ENCODE data around the gene KCTD17.

KCTD17 gene

GRCh38 chr22:37030560-37031281 lies 20.8 kb upstream of the KCTD17 start:
- Histone ChIP-seq H3K4me3 (ENCODE audit: control insufficient read depth in 1 of 7, extremely low read depth in 1 of 7, insufficient read depth in 4 of 7, low read depth in 2 of 7, low read length in 6 of 7) (no peak overlapping the region), H3K27ac (ENCODE audit: insufficient read depth in 1 of 2, low read depth in 1 of 2, low read length in 2 of 2, poor library complexity in 1 of 2, severe bottlenecking in 2 of 2) (no peak overlapping the region), H3K36me3 (ENCODE audit: control insufficient read depth in 4 of 4, insufficient read depth in 4 of 4, low read length in 3 of 4) (peaks cover 0 to 43% (median 22%) of the 10 kb centered on the region in 4 experiments), H3K4me1 (ENCODE audit: control extremely low read depth in 1 of 4, control insufficient read depth in 4 of 4, insufficient read depth in 4 of 4, low read length in 3 of 4) (no peaks in the 10 kb centered on the region), H3K27me3 (replicated peaks in 2 of 5; ENCODE audit: control insufficient read depth in 4 of 5, insufficient read depth in 5 of 5, low read length in 4 of 5) (no peaks in the 10 kb centered on the region), H3K9me3 (ENCODE audit: control extremely low read depth in 1 of 5, control insufficient read depth in 4 of 5, insufficient read depth in 2 of 5, low read depth in 1 of 5, low read length in 4 of 5) (no peaks in the 10 kb centered on the region)
- no peak for DNase-seq
- ChIA-PET POLR2A (no interaction called here), CTCF (interaction anchor here (1.2 to 6.2 kb wide), 4 partner anchors 11 to 20 kb away, joined by 3 to 39 read pairs (median 14); partner anchors contain the start of genes MPST and TST)
- 89% methylated on average over 14 of the region's 14 CpGs for WGBS (ENCODE audit: insufficient coverage)

GRCh38 chr22:37032134-37032534 lies 19.4 kb upstream of the KCTD17 start:
- 100% methylated on average over 1 of the region's 2 CpGs for WGBS (ENCODE audit: insufficient coverage)
- H3K27ac ChIP-seq (ENCODE audit: insufficient read depth in 1 of 2, low read depth in 1 of 2, low read length in 2 of 2, poor library complexity in 1 of 2, severe bottlenecking in 2 of 2) = no peak overlapping the region
- H3K36me3 ChIP-seq (ENCODE audit: control insufficient read depth in 4 of 4, insufficient read depth in 4 of 4, low read length in 3 of 4) = peaks cover 0 to 31% (median 16%) of the 10 kb centered on the region in 4 experiments
- ChIA-PET CTCF (interaction anchor here (1.1 to 6.2 kb wide), 4 partner anchors 12 to 248 kb away, joined by 3 to 39 read pairs (median 9); partner anchors contain the start of genes MPST and TST), POLR2A (no interaction called here)
- no peaks in the 10 kb centered on the region for H3K27me3 ChIP-seq (replicated peaks in 2 of 5; ENCODE audit: control insufficient read depth in 4 of 5, insufficient read depth in 5 of 5, low read length in 4 of 5)
- no peak overlapping the region for H3K4me3 ChIP-seq (ENCODE audit: control insufficient read depth in 1 of 7, extremely low read depth in 1 of 7, insufficient read depth in 4 of 7, low read depth in 2 of 7, low read length in 6 of 7)
- H3K9me3 ChIP-seq (ENCODE audit: control extremely low read depth in 1 of 5, control insufficient read depth in 4 of 5, insufficient read depth in 2 of 5, low read depth in 1 of 5, low read length in 4 of 5) = no peaks in the 10 kb centered on the region
- no peaks in the 10 kb centered on the region for H3K4me1 ChIP-seq (ENCODE audit: control extremely low read depth in 1 of 4, control insufficient read depth in 4 of 4, insufficient read depth in 4 of 4, low read length in 3 of 4)
- DNase-seq = no peak

- ChIA-PET POLR2A (no interaction called here), CTCF (interaction anchor here (1.1 to 6.2 kb wide), 4 partner anchors 11 to 249 kb away, joined by 3 to 39 read pairs (median 9); partner anchors contain the start of genes MPST and TST)
- Histone ChIP-seq H3K36me3 (ENCODE audit: control insufficient read depth in 4 of 4, insufficient read depth in 4 of 4, low read length in 3 of 4) (peaks cover 0 to 24% (median 12%) of the 10 kb centered on the region in 4 experiments), H3K27ac (ENCODE audit: insufficient read depth in 1 of 2, low read depth in 1 of 2, low read length in 2 of 2, poor library complexity in 1 of 2, severe bottlenecking in 2 of 2) (no peak overlapping the region), H3K9me3 (ENCODE audit: control extremely low read depth in 1 of 5, control insufficient read depth in 4 of 5, insufficient read depth in 2 of 5, low read depth in 1 of 5, low read length in 4 of 5) (no peaks in the 10 kb centered on the region), H3K4me1 (ENCODE audit: control extremely low read depth in 1 of 4, control insufficient read depth in 4 of 4, insufficient read depth in 4 of 4, low read length in 3 of 4) (no peaks in the 10 kb centered on the region), H3K4me3 (ENCODE audit: control insufficient read depth in 1 of 7, extremely low read depth in 1 of 7, insufficient read depth in 4 of 7, low read depth in 2 of 7, low read length in 6 of 7) (no peak overlapping the region), H3K27me3 (replicated peaks in 2 of 5; ENCODE audit: control insufficient read depth in 4 of 5, insufficient read depth in 5 of 5, low read length in 4 of 5) (peaks cover 0 to 3% (median 0%) of the 10 kb centered on the region in 5 experiments)
- WGBS (ENCODE audit: insufficient coverage) = 91% methylated on average over 16 of the region's 18 CpGs
- DNase-seq = no peak
Observed at GRCh38 chr22:37032535-37033460, 18.7 kb upstream of the KCTD17 start.

GRCh38 chr22:37033605-37034430 lies 17.7 kb upstream of the KCTD17 start:
- POLR2A ChIA-PET = no interaction called here
- no peaks in the 10 kb centered on the region for H3K9me3 ChIP-seq (ENCODE audit: control extremely low read depth in 1 of 5, control insufficient read depth in 4 of 5, insufficient read depth in 2 of 5, low read depth in 1 of 5, low read length in 4 of 5)
- no peak for DNase-seq
- H3K4me3 ChIP-seq (ENCODE audit: control insufficient read depth in 1 of 7, extremely low read depth in 1 of 7, insufficient read depth in 4 of 7, low read depth in 2 of 7, low read length in 6 of 7) = no peak overlapping the region
- peaks cover 0 to 3% (median 0%) of the 10 kb centered on the region in 5 experiments for H3K27me3 ChIP-seq (replicated peaks in 2 of 5; ENCODE audit: control insufficient read depth in 4 of 5, insufficient read depth in 5 of 5, low read length in 4 of 5)
- peaks cover 0 to 18% (median 9%) of the 10 kb centered on the region in 4 experiments for H3K36me3 ChIP-seq (ENCODE audit: control insufficient read depth in 4 of 4, insufficient read depth in 4 of 4, low read length in 3 of 4)
- CTCF ChIA-PET = interaction anchor here (2.0 to 6.2 kb wide), 2 partner anchors 10 to 14 kb away, joined by 15 to 39 read pairs; partner anchors contain the start of genes MPST and TST
- 97% methylated on average over 20 of the region's 23 CpGs for WGBS (ENCODE audit: insufficient coverage)
- no peaks in the 10 kb centered on the region for H3K4me1 ChIP-seq (ENCODE audit: control extremely low read depth in 1 of 4, control insufficient read depth in 4 of 4, insufficient read depth in 4 of 4, low read length in 3 of 4)
- H3K27ac ChIP-seq (ENCODE audit: insufficient read depth in 1 of 2, low read depth in 1 of 2, low read length in 2 of 2, poor library complexity in 1 of 2, severe bottlenecking in 2 of 2) = no peak overlapping the region

- Histone ChIP-seq H3K27me3 (replicated peaks in 2 of 5; ENCODE audit: control insufficient read depth in 4 of 5, insufficient read depth in 5 of 5, low read length in 4 of 5) (peaks cover 0 to 3% (median 0%) of the 10 kb centered on the region in 5 experiments), H3K4me3 (ENCODE audit: control insufficient read depth in 1 of 7, extremely low read depth in 1 of 7, insufficient read depth in 4 of 7, low read depth in 2 of 7, low read length in 6 of 7) (no peak overlapping the region), H3K4me1 (ENCODE audit: control extremely low read depth in 1 of 4, control insufficient read depth in 4 of 4, insufficient read depth in 4 of 4, low read length in 3 of 4) (no peaks in the 10 kb centered on the region), H3K9me3 (ENCODE audit: control extremely low read depth in 1 of 5, control insufficient read depth in 4 of 5, insufficient read depth in 2 of 5, low read depth in 1 of 5, low read length in 4 of 5) (no peaks in the 10 kb centered on the region), H3K36me3 (ENCODE audit: control insufficient read depth in 4 of 4, insufficient read depth in 4 of 4, low read length in 3 of 4) (no peaks in the 10 kb centered on the region), H3K27ac (ENCODE audit: insufficient read depth in 1 of 2, low read depth in 1 of 2, low read length in 2 of 2, poor library complexity in 1 of 2, severe bottlenecking in 2 of 2) (no peak overlapping the region)
- no peak for DNase-seq
- CTCF ChIA-PET = interaction anchor here (0.8 to 1.4 kb wide), 3 partner anchors 8 to 255 kb away, joined by 3 to 4 read pairs (median 3); no protein-coding TSS in a partner anchor
- POLR2A ChIA-PET = interaction anchor here (0.6 kb wide), 1 partner anchor 21 kb away, joined by 8 read pairs; no protein-coding TSS in a partner anchor
- 94% methylated on average over 11 of the region's 11 CpGs for WGBS (ENCODE audit: insufficient coverage)
Observed at GRCh38 chr22:37036655-37037377, 14.7 kb upstream of the KCTD17 start.

GRCh38 chr22:37037669-37038068 lies 13.9 kb upstream of the KCTD17 start:
- CTCF ChIA-PET = interaction anchor here (1.8 kb wide), 1 partner anchor 8 kb away, joined by 6 read pairs; no protein-coding TSS in a partner anchor
- Histone ChIP-seq H3K27me3 (replicated peaks in 2 of 5; ENCODE audit: control insufficient read depth in 4 of 5, insufficient read depth in 5 of 5, low read length in 4 of 5) (peaks cover 0 to 3% (median 0%) of the 10 kb centered on the region in 5 experiments), H3K36me3 (ENCODE audit: control insufficient read depth in 4 of 4, insufficient read depth in 4 of 4, low read length in 3 of 4) (no peaks in the 10 kb centered on the region), H3K4me1 (ENCODE audit: control extremely low read depth in 1 of 4, control insufficient read depth in 4 of 4, insufficient read depth in 4 of 4, low read length in 3 of 4) (no peaks in the 10 kb centered on the region), H3K9me3 (ENCODE audit: control extremely low read depth in 1 of 5, control insufficient read depth in 4 of 5, insufficient read depth in 2 of 5, low read depth in 1 of 5, low read length in 4 of 5) (no peaks in the 10 kb centered on the region), H3K27ac (ENCODE audit: insufficient read depth in 1 of 2, low read depth in 1 of 2, low read length in 2 of 2, poor library complexity in 1 of 2, severe bottlenecking in 2 of 2) (no peak overlapping the region), H3K4me3 (ENCODE audit: control insufficient read depth in 1 of 7, extremely low read depth in 1 of 7, insufficient read depth in 4 of 7, low read depth in 2 of 7, low read length in 6 of 7) (no peak overlapping the region)
- DNase-seq = no peak
- POLR2A ChIA-PET = no interaction called here
- WGBS (ENCODE audit: insufficient coverage) = 68% methylated on average over 12 of the region's 14 CpGs
